Neuronal stem cell (in vitro differentiated cells): ENCODE results near the gene CDK17.

Source experiments
- DNase-seq: peaks from one replicate; pipeline ENCODE4 v3.0.0-alpha.2; 2013; ENCODE audit warnings: low spot score
- H2AFZ ChIP-seq: one replicate; pipeline ENCODE4 v1.6.1; 2013; ENCODE audit warnings: mild to moderate bottlenecking, low read length, inconsistent platforms
- H2AK5ac ChIP-seq: 2 replicates; pipeline ENCODE4 v1.6.1; 2013; ENCODE audit warnings: low read depth, mild to moderate bottlenecking, inconsistent platforms, low read length, moderate library complexity, mixed read lengths
- H2BK120ac ChIP-seq: 2 replicates; pipeline ENCODE4 v1.6.1; 2013; ENCODE audit warnings: low read depth, mild to moderate bottlenecking, inconsistent platforms, low read length, moderate library complexity, mixed read lengths
- H2BK12ac ChIP-seq: one replicate; pipeline ENCODE4 v1.6.1; 2013; ENCODE audit warnings: low read length, inconsistent platforms
- H2BK15ac ChIP-seq: 2 replicates; pipeline ENCODE4 v1.6.1; 2013; ENCODE audit warnings: mild to moderate bottlenecking, low read length, inconsistent platforms, mixed read lengths
- H2BK5ac ChIP-seq: one replicate; pipeline ENCODE4 v1.6.1; 2013; ENCODE audit warnings: inconsistent platforms, mild to moderate bottlenecking, low read length, moderate library complexity
- H3K14ac ChIP-seq: one replicate; pipeline ENCODE4 v1.6.1; 2013; ENCODE audit warnings: low read length, inconsistent platforms
- H3K18ac ChIP-seq: 2 replicates; pipeline ENCODE4 v1.6.1; 2013; ENCODE audit warnings: low read length, inconsistent platforms
- H3K23ac ChIP-seq: 2 replicates; pipeline ENCODE4 v1.6.1; 2013; ENCODE audit warnings: low read depth, mild to moderate bottlenecking, mixed read lengths, low read length, inconsistent platforms; ENCODE audit not compliant: poor library complexity
- H3K27ac ChIP-seq: replicated peaks from 3 replicates; pipeline ENCODE4 v1.5.1; 2013; ENCODE audit warnings: low read length, inconsistent platforms
- H3K27me3 ChIP-seq, 3 experiments: 2 replicates each; pipeline ENCODE4 v1.6.1; 2013; ENCODE audit warnings: low read length in 3 of 3, mild to moderate bottlenecking in 2 of 3, inconsistent platforms in 1 of 3, low read depth in 1 of 3, mixed read lengths in 1 of 3, moderate library complexity in 1 of 3; ENCODE audit not compliant: control insufficient read depth in 3 of 3, insufficient read depth in 3 of 3
- H3K36me3 ChIP-seq, 2 donors: replicated peaks in 1 of 2; 2 replicates each; pipeline ENCODE4 v1.6.1; 2013; ENCODE audit warnings: low read length in 2 of 2; ENCODE audit not compliant: control insufficient read depth in 2 of 2, insufficient read depth in 2 of 2
- H3K4ac ChIP-seq: 2 replicates; pipeline ENCODE4 v1.6.1; 2013; ENCODE audit warnings: inconsistent platforms, mild to moderate bottlenecking, low read length, moderate library complexity
- H3K4me1 ChIP-seq, 2 donors: 1 replicate in 1 of 2; 2 replicates in 1 of 2; pipeline ENCODE4 v1.6.1; 2013; ENCODE audit warnings: low read length in 2 of 2, low read depth in 1 of 2; ENCODE audit not compliant: control insufficient read depth in 2 of 2, insufficient read depth in 1 of 2
- H3K4me2 ChIP-seq: one replicate; pipeline ENCODE4 v1.6.1; 2013; ENCODE audit warnings: mild to moderate bottlenecking, low read length, inconsistent platforms; ENCODE audit not compliant: insufficient read depth, poor library complexity, severe bottlenecking
- H3K4me3 ChIP-seq, 2 donors: 2 replicates each; pipeline ENCODE4 v1.5.1; 2013; ENCODE audit warnings: low read length in 2 of 2, mild to moderate bottlenecking in 2 of 2, inconsistent platforms in 1 of 2, moderate library complexity in 1 of 2
- H3K79me1 ChIP-seq: one replicate; pipeline ENCODE4 v1.6.1; 2013; ENCODE audit warnings: low read depth, mild to moderate bottlenecking, inconsistent platforms, low read length, moderate library complexity
- H3K9ac ChIP-seq: one replicate; pipeline ENCODE4 v1.6.1; 2013; ENCODE audit warnings: mild to moderate bottlenecking, low read depth, low read length, inconsistent platforms; ENCODE audit not compliant: poor library complexity
- H3K9me3 ChIP-seq, 2 donors: replicated peaks in 1 of 2; 2 replicates each; pipeline versions ENCODE3 to v1.6.1; 2013; ENCODE audit warnings: low read length in 2 of 2, mild to moderate bottlenecking in 2 of 2, inconsistent platforms in 1 of 2, low read depth in 1 of 2, mixed read lengths in 1 of 2, moderate library complexity in 1 of 2; ENCODE audit not compliant: control insufficient read depth in 2 of 2, insufficient read depth in 1 of 2
- H4K8ac ChIP-seq: one replicate; pipeline ENCODE4 v1.6.1; 2013; ENCODE audit warnings: low read depth, mild to moderate bottlenecking, inconsistent platforms, low read length, moderate library complexity
- H4K91ac ChIP-seq: one replicate; pipeline ENCODE4 v1.6.1; 2013; ENCODE audit warnings: low read length, low read depth, mild to moderate bottlenecking, inconsistent platforms; ENCODE audit not compliant: poor library complexity
- WGBS, 2 donors: extraction: QIAGEN DNeasy Blood & Tissue Kit; methylation state at CpG; one replicate each; pipeline ENCODE4 v1.1.7; 2013; ENCODE audit warnings: missing lambda C conversion rate in 2 of 2, mixed read lengths in 1 of 2; ENCODE audit not compliant: insufficient read length in 2 of 2, insufficient replicate concordance in 1 of 2; ENCODE audit errors: extremely low coverage in 2 of 2; 5-methylcytosine and 5-hydroxymethylcytosine counted together

The CDK17 gene

DNA sequence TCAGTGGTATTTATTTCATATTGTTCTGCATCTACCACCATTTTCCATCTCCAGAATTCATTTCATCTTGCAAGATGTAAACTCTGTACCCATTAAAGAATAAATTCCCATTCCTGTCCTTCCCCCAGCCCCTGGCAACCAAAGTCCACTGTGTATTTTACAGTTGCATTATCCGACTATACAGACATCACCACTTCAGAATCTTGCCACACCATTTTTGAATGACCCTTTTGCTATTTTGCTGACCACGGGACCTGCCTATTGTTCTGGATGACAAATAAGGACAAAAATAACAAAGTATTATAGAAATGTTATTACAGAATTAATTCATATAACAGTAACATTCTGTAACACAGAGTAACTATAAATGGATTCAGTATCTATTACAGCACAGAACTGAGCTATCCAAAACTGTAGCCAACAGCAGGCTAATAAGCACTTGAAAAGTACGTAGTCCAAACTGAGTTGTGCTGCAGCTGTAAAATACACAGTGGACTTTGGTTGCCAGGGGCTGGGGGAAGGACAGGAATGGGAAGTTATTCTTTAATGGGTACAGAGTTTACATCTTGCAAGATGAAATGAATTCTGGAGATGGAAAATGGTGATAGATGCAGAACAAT lies 61.3 kb downstream of the CDK17 start:
- H2BK5ac ChIP-seq: no peak overlapping the region
- H2BK15ac ChIP-seq: no peak overlapping the region
- no peak overlapping the region for H2AK5ac ChIP-seq
- peaks cover 0 to under 1% of the 10 kb centered on the region in 2 donors for H3K36me3 ChIP-seq
- H3K14ac ChIP-seq: no peak overlapping the region
- H4K91ac ChIP-seq: no peak overlapping the region
- no peak overlapping the region for H3K4ac ChIP-seq
- no peak overlapping the region for H2BK120ac ChIP-seq
- H3K27me3 ChIP-seq: no peaks in the 10 kb centered on the region
- no peak overlapping the region for H3K23ac ChIP-seq
- no peak overlapping the region for H3K18ac ChIP-seq
- WGBS, 2 donors: no CpG with 5 or more reads among the region's 3 CpGs
- H3K4me1 ChIP-seq: no peaks in the 10 kb centered on the region
- no peak for DNase-seq
- H3K4me2 ChIP-seq: no peak overlapping the region
- H2AFZ ChIP-seq: no peak overlapping the region
- no peaks in the 10 kb centered on the region for H3K79me1 ChIP-seq
- H2BK12ac ChIP-seq: no peak overlapping the region
- no peak overlapping the region for H4K8ac ChIP-seq
- no peak overlapping the region for H3K4me3 ChIP-seq
- H3K9me3 ChIP-seq: peaks cover 4 to 31% of the 10 kb centered on the region in 2 donors
- no peak overlapping the region for H3K27ac ChIP-seq
- H3K9ac ChIP-seq: no peak overlapping the region

DNA sequence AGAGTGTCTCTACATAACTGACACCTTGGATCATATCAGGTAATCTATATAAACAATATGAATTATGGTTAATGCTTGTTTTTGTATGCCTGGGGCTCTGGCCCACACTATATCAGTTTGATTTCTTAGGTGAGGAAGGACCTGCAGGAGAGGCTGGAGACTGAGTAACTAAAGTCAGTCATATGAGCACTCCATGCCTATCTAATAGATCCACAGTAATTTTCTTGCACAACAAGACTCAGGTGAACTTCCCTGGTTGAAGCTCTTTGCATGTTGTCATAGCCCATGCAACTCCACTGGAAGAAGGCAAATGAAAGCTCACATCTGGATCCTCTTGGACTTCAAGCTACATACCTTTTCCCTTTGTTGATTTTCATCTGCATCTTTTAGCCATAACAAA lies 62.3 kb downstream of the CDK17 start:
- Histone ChIP-seq H3K79me1 (no peaks in the 10 kb centered on the region), H2BK15ac (no peak overlapping the region), H3K23ac (no peak overlapping the region), H3K4me1 (no peaks in the 10 kb centered on the region), H3K9ac (no peak overlapping the region), H3K18ac (no peak overlapping the region), H2BK12ac (no peak overlapping the region), H3K9me3 (peaks cover 4 to 24% of the 10 kb centered on the region in 2 donors), H3K4me2 (no peak overlapping the region), H2BK5ac (no peak overlapping the region), H3K27ac (no peak overlapping the region), H2AK5ac (no peak overlapping the region), H3K4ac (no peak overlapping the region), H2BK120ac (no peak overlapping the region), H3K4me3 (no peak overlapping the region), H4K8ac (no peak overlapping the region), H4K91ac (no peak overlapping the region), H3K27me3 (no peaks in the 10 kb centered on the region), H2AFZ (no peak overlapping the region), H3K14ac (no peak overlapping the region), H3K36me3 (peaks cover 0 to 5% of the 10 kb centered on the region in 2 donors)
- DNase-seq: no peak

DNA sequence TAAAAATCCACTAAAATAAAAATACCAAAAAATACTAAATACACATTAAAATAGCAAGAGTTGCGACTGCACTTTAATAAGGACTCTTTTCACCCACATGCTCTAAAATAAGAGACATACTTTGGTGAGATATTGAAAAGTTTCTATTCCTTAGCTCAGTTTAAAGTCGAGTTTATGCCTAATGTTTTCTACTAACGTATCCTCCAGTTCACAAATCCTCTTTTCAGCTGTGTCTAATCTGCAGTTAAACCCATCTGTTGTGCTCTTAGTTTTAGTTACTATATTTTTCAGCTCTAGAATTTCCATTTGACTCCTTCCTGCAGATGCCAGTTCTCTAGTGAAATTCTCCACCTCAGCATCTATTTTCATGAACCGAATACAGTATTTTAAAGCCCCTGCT lies 63.8 kb downstream of the CDK17 start:
- Histone ChIP-seq H3K79me1 (no peaks in the 10 kb centered on the region), H4K91ac (no peak overlapping the region), H3K18ac (no peak overlapping the region), H2AK5ac (no peak overlapping the region), H2BK5ac (no peak overlapping the region), H3K9ac (no peak overlapping the region), H2BK15ac (no peak overlapping the region), H3K36me3 (peaks cover 0 to 16% of the 10 kb centered on the region in 2 donors), H2AFZ (no peak overlapping the region), H2BK120ac (no peak overlapping the region), H3K9me3 (peaks cover 4 to 24% of the 10 kb centered on the region in 2 donors), H3K4ac (no peak overlapping the region), H4K8ac (no peak overlapping the region), H3K4me1 (no peaks in the 10 kb centered on the region), H3K23ac (no peak overlapping the region), H2BK12ac (no peak overlapping the region), H3K27ac (no peak overlapping the region), H3K14ac (no peak overlapping the region), H3K27me3 (no peaks in the 10 kb centered on the region), H3K4me3 (no peak overlapping the region), H3K4me2 (no peak overlapping the region)
- no CpG with 5 or more reads among the region's 4 CpGs for WGBS, 2 donors
- no peak for DNase-seq

DNA sequence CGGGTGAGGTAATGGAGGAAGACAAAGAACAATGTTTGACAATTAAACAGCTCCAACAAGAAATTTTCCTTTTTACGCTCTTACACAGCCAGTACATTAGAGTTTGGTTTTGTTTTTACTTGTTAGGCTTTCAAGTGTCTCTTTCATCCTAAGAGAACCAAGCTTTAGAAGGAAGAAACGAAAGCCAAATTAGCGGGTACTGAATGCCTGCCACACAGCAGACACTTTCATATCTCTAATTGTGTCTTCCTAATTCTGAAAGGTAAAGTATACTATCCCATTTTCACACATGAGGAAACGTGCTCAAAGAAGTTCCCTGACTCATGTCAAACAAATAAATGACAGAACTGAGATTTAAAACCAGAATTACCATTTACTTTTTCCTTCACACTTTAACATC lies 65.0 kb downstream of the CDK17 start:
- Histone ChIP-seq H3K27me3 (no peaks in the 10 kb centered on the region), H3K4me3 (no peak overlapping the region), H3K23ac (no peak overlapping the region), H3K18ac (no peak overlapping the region), H4K8ac (no peak overlapping the region), H3K14ac (no peak overlapping the region), H2AK5ac (no peak overlapping the region), H2AFZ (no peak overlapping the region), H3K9ac (no peak overlapping the region), H3K36me3 (peaks cover 0 to 27% of the 10 kb centered on the region in 2 donors), H3K4me1 (no peaks in the 10 kb centered on the region), H2BK120ac (no peak overlapping the region), H3K9me3 (peaks cover 4 to 24% of the 10 kb centered on the region in 2 donors), H3K79me1 (no peaks in the 10 kb centered on the region), H2BK5ac (no peak overlapping the region), H2BK15ac (no peak overlapping the region), H4K91ac (no peak overlapping the region), H3K4ac (no peak overlapping the region), H3K4me2 (no peak overlapping the region), H2BK12ac (no peak overlapping the region), H3K27ac (no peak overlapping the region)
- WGBS, 2 donors: no CpG with 5 or more reads among the region's 5 CpGs
- no peak for DNase-seq
